ENCODE data around the gene C1orf53.
"Not testable (repeated sequence)": the region's sequence is repeated elsewhere in the genome, so short reads cannot be mapped to it uniquely, and the experiment has no call there.

The C1orf53 gene

GRCh38 chr1:197902454-197903195, at the start of gene C1orf53:
Gene C1orf53 (plus strand): TSS chr1:197902630. CDS start chr1:197902650, 20 bp downstream.
- peak; percentile 83 for DNase-seq

- not testable (repeated sequence) for DNase-seq
Observed at GRCh38 chr1:197855751-197856150, 46.7 kb upstream of the C1orf53 start.

GRCh38 chr1:197857477-197857876, 45.0 kb upstream of the C1orf53 start:
- DNase-seq = no peak

- no peak for DNase-seq
Observed at GRCh38 chr1:197859024-197859423, 43.4 kb upstream of the C1orf53 start.

- DNase-seq = no peak
Observed at GRCh38 chr1:197862221-197862620, 40.2 kb upstream of the C1orf53 start.

- no peak for DNase-seq
Observed at GRCh38 chr1:197862671-197863070, 39.8 kb upstream of the C1orf53 start.

GRCh38 chr1:197865809-197866208, 36.6 kb upstream of the C1orf53 start:
- DNase-seq = no peak

GRCh38 chr1:197868751-197869489, 33.5 kb upstream of the C1orf53 start:
- peak; percentile 27 for DNase-seq

- DNase-seq = no peak
Observed at GRCh38 chr1:197869490-197870077, 32.8 kb upstream of the C1orf53 start.

- DNase-seq = no peak
Observed at GRCh38 chr1:197876894-197877293, 25.5 kb upstream of the C1orf53 start.

GRCh38 chr1:197880385-197880784, 22.0 kb upstream of the C1orf53 start:
- DNase-seq = not testable (repeated sequence)

- DNase-seq = not testable (repeated sequence)
Observed at GRCh38 chr1:197882241-197882640, 20.2 kb upstream of the C1orf53 start.

- DNase-seq = no peak
Observed at GRCh38 chr1:197884173-197884572, 18.3 kb upstream of the C1orf53 start.

GRCh38 chr1:197890936-197891335, 11.5 kb upstream of the C1orf53 start:
- DNase-seq = no peak

GRCh38 chr1:197892684-197893083, 9.7 kb upstream of the C1orf53 start:
- no peak for DNase-seq

GRCh38 chr1:197896301-197896700, 6.1 kb upstream of the C1orf53 start:
- DNase-seq = no peak

- no peak for DNase-seq
Observed at GRCh38 chr1:197899037-197899436, 3.4 kb upstream of the C1orf53 start.

- DNase-seq = no peak
Observed at GRCh38 chr1:197902131-197902453, 338 bp upstream of the C1orf53 start.

GRCh38 chr1:197903196-197903514, 725 bp downstream of the C1orf53 start:
- no peak for DNase-seq

- DNase-seq = no peak
Observed at GRCh38 chr1:197904126-197904787, 1.8 kb downstream of the C1orf53 start.

- DNase-seq = no peak
Observed at GRCh38 chr1:197905699-197906351, 3.4 kb downstream of the C1orf53 start.

- DNase-seq = no peak
Observed at GRCh38 chr1:197907846-197908616, 5.6 kb downstream of the C1orf53 start.
